Central memory CD8-positive, alpha-beta T cell (primary cell): ENCODE measurements around the gene SYNCRIP.

Source experiments
- ATAC-seq: fragments of 150-1000 bp; cut with Tn5 transposase; replicated peaks from 2 replicates; pipeline ENCODE4 v1.10.0; 2022; ENCODE audit warnings: mild to moderate bottlenecking, moderate FRiP score, moderate number of reproducible peaks; ENCODE audit not compliant: poor library complexity, severe bottlenecking; ENCODE audit errors: extremely low read depth
- DNase-seq, 2 donors: peaks; one replicate each; pipeline ENCODE4 v3.0.0; 2021; ENCODE audit warnings: low spot score in 2 of 2
- H3K27ac Mint-ChIP-seq: one replicate; pipeline ENCODE4 v1.8.0; 2022; ENCODE audit warnings: low read depth, mild to moderate bottlenecking, moderate library complexity, mixed read lengths
- H3K27me3 Mint-ChIP-seq: one replicate; pipeline ENCODE4 v1.8.0; 2022; ENCODE audit warnings: mixed read lengths
- H3K36me3 Mint-ChIP-seq: one replicate; pipeline ENCODE4 v1.8.0; 2022; ENCODE audit warnings: mild to moderate bottlenecking, moderate library complexity, mixed read lengths; ENCODE audit not compliant: insufficient read depth
- H3K4me1 Mint-ChIP-seq: one replicate; pipeline ENCODE4 v1.8.0; 2022; ENCODE audit warnings: mixed read lengths
- H3K4me3 Mint-ChIP-seq: one replicate; pipeline ENCODE4 v1.8.0; 2022; ENCODE audit warnings: mild to moderate bottlenecking, moderate library complexity, mixed read lengths
- H3K9me3 Mint-ChIP-seq: one replicate; pipeline ENCODE4 v1.8.0; 2022; ENCODE audit warnings: mixed read lengths

The SYNCRIP gene

DNA sequence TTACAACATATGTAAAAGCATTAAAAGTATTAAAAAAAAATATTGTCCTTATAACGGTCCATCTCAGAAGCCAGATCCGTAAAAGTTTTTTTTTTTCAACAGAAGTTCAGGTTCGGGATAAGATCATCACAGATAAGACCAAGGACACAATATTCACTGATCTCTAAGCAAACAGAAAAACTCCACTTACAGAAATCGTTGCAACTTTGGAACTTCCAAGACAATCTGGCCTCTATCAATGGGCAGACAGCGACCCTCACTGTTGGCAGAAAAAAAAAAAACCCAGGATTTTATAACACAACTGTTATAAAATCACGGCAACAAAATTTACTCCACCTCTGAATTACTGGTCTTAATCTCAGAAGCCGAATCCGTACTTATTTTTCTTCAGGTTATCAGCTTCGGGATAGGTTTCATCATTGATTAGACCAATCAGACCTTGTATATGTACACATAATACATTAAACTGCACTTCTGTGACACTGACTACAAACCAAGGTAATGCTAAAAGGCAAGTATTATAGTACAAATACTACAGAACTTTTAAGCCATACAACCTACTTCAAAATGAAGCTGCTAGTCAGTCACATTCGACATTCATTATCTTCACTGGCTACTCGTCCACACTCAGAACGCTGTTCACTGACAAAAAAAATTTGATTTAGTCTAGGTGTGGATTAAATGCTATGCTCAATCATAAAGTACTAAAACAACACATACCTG, 34.7 kb upstream of the SYNCRIP start:
- no peaks in the 10 kb centered on the region for H3K9me3 Mint-ChIP-seq
- H3K4me1 Mint-ChIP-seq, result peaks cover 58% of the 10 kb centered on the region
- ATAC-seq, result no peak
- no peak for DNase-seq
- peaks cover 35% of the 10 kb centered on the region for H3K36me3 Mint-ChIP-seq
- H3K4me3 Mint-ChIP-seq, result peak overlapping the region; percentile 99
- no peaks in the 10 kb centered on the region for H3K27me3 Mint-ChIP-seq
- H3K27ac Mint-ChIP-seq, result peak overlapping the region; percentile 99

DNA sequence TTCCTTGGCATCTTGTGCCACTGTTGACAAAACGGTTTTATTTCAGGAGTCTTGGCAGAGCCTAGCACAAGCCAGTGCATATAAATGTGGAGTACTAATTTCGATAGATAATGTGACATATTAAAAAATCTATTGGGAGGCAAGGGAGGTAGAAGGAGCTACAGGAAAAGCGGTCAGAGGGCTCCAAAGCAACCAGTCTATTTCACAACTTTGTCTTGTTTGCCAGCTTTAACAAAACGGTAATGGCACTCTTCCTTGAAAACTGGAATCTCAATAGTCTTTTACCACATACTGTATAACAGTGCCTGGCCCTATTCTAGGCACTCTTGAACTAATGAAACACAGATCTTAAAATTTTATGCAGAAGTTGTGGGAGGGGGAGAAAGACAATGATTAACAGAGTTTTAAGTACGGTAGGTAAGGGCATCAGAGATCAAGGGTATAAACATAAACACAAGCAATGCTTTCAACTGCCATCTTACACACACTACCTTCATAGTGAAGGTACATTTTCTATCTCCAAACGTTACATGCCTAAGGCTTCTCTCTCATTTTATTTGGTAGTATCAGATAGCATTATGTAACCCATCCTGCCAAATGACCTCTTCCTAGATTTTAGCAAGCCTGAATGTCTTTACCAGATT, 33.5 kb upstream of the SYNCRIP start:
- Mint-ChIP-seq H3K4me1 (peaks cover 58% of the 10 kb centered on the region), H3K36me3 (peaks cover 35% of the 10 kb centered on the region), H3K27ac (peak overlapping the region; percentile 99), H3K27me3 (no peaks in the 10 kb centered on the region), H3K9me3 (no peaks in the 10 kb centered on the region), H3K4me3 (peak overlapping the region; percentile 99)
- no peak for ATAC-seq
- DNase-seq, result no peak

DNA sequence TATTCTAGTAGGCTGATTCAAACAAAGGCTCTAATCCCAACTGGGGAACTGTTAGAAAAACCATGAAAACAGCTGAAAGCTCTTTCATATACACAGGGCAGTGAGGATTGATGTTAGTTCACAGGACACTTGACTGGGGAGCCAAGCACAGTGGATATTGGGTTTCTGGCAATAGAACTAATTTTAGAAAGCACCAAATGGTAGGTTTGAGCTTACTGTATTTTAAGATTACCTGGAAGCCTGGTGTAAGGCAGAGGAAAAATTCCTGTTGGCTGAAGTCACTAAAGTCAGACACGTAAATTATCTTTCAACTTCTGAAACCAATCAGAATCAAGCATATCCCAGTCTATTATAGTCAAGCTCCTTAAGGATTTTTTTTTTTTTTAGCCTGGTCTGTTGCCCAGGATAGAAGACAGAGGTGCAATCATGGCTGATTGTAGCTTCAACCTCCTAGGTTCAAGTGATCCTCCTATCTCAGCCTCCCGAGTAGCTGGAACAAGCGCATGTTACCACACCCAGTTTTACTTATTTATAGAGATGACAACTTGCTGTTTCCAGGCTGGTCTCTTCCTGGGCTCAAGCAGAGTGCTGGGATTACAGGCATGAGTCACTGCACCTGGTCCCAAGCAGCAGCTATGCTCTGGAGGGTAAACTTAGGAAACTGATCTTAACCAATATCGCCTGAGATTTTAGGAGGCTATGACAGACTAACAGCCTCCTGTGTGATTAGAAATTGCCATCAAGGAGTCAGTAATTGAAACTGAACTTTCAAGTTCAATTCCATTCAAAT, 32.5 kb upstream of the SYNCRIP start:
- Mint-ChIP-seq H3K27ac (peak overlapping the region; percentile 99), H3K27me3 (no peaks in the 10 kb centered on the region), H3K4me1 (peaks cover 66% of the 10 kb centered on the region), H3K4me3 (peak overlapping the region; percentile 99), H3K9me3 (no peaks in the 10 kb centered on the region), H3K36me3 (peaks cover 35% of the 10 kb centered on the region)
- no peak for ATAC-seq
- no peak for DNase-seq

DNA sequence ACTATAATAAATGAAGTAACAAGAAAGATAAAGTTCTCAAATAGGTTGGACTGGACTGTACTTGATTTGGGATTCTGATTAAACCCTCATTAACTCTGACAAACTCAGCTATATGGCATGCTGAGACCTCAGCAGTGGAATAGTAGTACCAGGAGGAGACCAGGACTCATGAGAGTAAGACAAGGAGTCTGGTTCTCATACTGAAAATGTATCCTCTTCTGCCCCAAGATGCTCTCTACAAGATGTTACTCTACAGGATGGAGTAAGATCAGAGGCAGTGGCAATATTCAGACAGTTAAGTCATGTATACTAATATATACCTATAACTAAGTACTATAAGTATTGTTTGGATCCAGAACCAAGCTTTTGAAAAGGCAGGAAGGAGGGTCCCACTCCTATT, 31.9 kb upstream of the SYNCRIP start:
- Mint-ChIP-seq H3K9me3 (no peaks in the 10 kb centered on the region), H3K4me3 (peak overlapping the region; percentile 99)

DNA sequence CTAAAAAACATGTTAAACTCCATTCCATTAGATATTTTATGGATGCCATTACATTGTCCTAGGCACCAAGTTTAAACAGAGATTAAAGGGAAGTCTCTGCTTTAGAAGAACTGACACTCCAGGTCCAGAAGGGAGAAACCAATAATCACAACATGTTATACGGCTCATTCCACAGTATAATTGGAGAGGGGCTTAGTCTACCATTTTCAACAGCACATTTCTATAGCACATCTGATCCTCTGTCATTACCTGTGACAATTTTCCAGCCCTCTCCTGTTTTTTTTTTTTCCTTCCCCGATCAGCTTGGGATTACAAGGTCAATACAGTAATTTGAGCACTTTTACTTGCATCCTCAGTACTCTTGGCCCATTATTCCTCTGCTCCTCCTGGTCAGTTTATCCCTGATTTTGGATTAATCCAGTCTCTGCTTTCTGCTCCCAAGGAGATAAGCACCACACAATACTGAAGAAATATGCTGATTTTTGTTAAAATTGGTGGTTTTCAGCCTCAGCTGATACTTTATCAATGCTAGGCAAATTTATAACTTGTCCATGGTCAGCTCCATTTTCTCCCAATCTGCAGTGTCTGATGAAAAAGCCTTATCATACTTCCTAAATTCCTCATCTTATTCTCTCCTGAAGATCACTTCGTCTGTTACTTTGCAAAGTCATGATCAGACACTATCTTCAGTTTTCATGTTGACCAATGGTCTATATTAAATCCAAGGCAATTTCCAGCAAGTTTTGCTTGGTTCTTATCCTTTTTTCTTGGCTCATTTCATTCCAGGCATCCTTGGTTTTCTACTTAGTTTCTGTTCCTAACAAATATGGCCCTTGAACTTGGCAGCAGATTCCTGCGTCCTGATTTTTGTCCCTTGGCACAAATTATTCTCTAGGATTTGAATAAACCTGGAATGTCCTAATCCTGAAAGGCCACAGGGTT, 30.8 kb upstream of the SYNCRIP start:
- Mint-ChIP-seq H3K27me3 (no peaks in the 10 kb centered on the region), H3K4me1 (peaks cover 80% of the 10 kb centered on the region), H3K4me3 (peak overlapping the region; percentile 1), H3K27ac (peak overlapping the region; percentile 71), H3K9me3 (no peaks in the 10 kb centered on the region), H3K36me3 (peaks cover 32% of the 10 kb centered on the region)
- ATAC-seq (no peak), DNase-seq (no peak)

More for the DNA sequence above, 31.9 kb upstream of the SYNCRIP start:
- ATAC-seq (no peak), DNase-seq (no peak)
- H3K27me3 Mint-ChIP-seq, result no peaks in the 10 kb centered on the region
- peaks cover 35% of the 10 kb centered on the region for H3K36me3 Mint-ChIP-seq
- peaks cover 72% of the 10 kb centered on the region for H3K4me1 Mint-ChIP-seq
- H3K27ac Mint-ChIP-seq, result no peak overlapping the region

DNA sequence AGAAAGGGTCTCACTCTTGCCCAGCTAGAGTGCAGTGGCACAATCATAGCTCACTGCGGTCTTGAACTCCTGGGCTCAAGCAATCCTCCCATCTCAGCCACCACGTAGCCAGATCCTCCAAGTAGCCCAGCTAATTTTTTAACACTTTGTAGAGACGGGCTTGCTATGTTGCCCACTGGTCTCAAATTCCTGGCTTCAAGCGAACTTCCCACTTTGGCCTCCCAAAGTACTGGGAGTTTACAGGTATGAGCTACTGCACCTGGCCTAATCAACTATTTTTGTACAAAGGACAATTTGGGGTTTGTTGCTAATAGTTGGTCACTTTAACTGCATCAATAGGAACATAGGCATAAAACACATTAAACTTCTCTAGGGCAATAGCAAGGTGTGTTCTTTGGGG, 29.9 kb upstream of the SYNCRIP start:
- no peaks in the 10 kb centered on the region for H3K9me3 Mint-ChIP-seq

DNA sequence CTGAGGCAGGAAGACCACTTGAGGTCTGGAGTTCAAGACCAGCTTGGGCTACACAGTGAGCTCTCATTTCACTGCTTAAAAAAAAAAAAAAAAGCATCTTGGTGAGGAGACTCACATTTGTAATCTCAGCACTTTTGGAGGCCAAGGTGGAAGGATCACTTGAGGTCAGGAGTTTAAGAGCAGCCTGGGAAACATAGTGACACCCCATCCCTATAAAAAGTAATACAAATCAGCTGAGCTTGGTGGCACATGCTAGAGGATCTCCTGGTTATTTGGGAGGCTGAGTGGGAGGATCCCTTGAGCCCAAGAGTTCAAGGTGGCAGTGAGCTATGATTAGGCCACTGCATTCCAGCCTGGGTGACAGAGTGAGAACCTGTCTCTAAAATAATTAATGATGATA, 29.4 kb upstream of the SYNCRIP start:
- no peak for ATAC-seq
- H3K4me3 Mint-ChIP-seq, result no peak overlapping the region
- H3K36me3 Mint-ChIP-seq, result peaks cover 22% of the 10 kb centered on the region
- no peaks in the 10 kb centered on the region for H3K9me3 Mint-ChIP-seq
- H3K27me3 Mint-ChIP-seq, result no peaks in the 10 kb centered on the region
- H3K27ac Mint-ChIP-seq, result no peak overlapping the region
- DNase-seq, result no peak
- H3K4me1 Mint-ChIP-seq, result peaks cover 75% of the 10 kb centered on the region

More for the DNA sequence above, 29.9 kb upstream of the SYNCRIP start:
- Mint-ChIP-seq H3K4me1 (peaks cover 78% of the 10 kb centered on the region), H3K36me3 (peaks cover 23% of the 10 kb centered on the region), H3K4me3 (no peak overlapping the region), H3K27me3 (no peaks in the 10 kb centered on the region), H3K27ac (no peak overlapping the region)
- no peak for ATAC-seq
- DNase-seq, result no peak

DNA sequence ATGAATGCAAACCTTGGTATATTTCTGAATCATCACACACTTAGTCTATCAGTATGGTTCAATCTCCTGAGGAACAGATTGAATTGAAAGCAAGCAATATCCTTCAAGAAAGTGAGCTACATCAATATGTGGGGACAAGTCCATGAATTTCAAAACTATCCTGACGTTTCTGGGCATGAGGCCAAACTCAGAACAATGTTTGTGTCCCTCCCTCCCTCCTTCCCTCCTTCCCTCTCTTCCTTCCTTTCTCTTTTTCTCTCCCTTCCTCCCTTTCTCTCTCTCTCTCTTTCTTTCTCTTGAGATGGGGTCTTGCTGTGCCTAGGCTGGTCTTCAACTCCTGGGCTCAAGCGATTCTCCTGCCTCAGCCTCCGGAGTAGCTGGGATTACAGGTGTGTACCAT, 27.9 kb upstream of the SYNCRIP start:
- peak overlapping the region; percentile 96 for H3K27ac Mint-ChIP-seq
- no peak for ATAC-seq
- H3K27me3 Mint-ChIP-seq, result no peaks in the 10 kb centered on the region
- peaks cover 61% of the 10 kb centered on the region for H3K4me1 Mint-ChIP-seq
- no peak overlapping the region for H3K4me3 Mint-ChIP-seq
- H3K9me3 Mint-ChIP-seq, result no peaks in the 10 kb centered on the region
- no peak for DNase-seq
- H3K36me3 Mint-ChIP-seq, result peaks cover 16% of the 10 kb centered on the region

DNA sequence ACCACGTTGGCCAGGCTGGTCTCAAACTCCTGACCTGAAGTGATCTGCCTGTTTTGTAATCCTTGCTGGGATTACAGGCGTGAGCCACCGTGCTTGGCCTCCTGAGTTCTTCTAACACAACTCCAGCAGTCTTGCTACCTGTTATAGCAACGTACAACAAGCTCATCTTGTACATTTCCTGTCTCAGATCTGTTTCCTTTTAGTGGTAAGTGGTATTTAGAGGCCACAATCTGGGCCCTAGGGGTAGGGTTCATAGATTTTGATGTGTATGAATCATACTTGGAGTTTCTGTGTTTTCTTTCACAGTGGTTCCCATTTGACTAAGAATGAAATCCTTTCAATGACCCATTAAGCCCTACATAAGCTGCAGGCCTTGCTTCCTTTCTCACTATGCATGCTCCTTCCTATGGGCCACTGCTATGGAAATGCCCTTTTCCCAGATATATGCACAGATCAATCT, 27.1 kb upstream of the SYNCRIP start:
- ATAC-seq (peak; percentile 98), DNase-seq (peak in 1 of 2 donors; percentile 44)
- Mint-ChIP-seq H3K4me1 (peaks cover 53% of the 10 kb centered on the region), H3K27ac (peak overlapping the region; percentile 96), H3K9me3 (no peaks in the 10 kb centered on the region), H3K27me3 (no peaks in the 10 kb centered on the region), H3K4me3 (peak overlapping the region; percentile 67), H3K36me3 (peaks cover 14% of the 10 kb centered on the region)

DNA sequence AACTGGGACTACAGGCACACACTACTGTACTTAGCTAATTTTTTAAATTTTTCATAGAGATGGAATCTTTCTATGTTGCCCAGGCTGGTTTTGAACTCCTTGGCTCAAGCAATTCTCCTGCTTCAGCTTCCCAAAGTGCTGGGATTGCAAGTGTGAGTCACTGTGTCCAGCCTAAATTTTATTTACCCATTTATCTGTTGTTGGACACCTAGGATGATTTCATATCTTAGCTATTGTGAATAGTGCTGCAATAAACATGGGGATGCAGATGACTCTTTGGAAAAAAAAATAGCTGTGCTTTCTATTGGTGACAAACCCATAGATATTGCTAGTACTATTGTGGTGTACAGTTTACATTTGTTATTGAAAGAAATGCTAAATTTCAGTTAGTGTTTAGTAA, 19.6 kb upstream of the SYNCRIP start:
- Mint-ChIP-seq H3K36me3 (no peaks in the 10 kb centered on the region), H3K4me3 (no peak overlapping the region), H3K4me1 (no peaks in the 10 kb centered on the region), H3K27ac (no peak overlapping the region), H3K27me3 (no peaks in the 10 kb centered on the region), H3K9me3 (peaks cover 9% of the 10 kb centered on the region)
- ATAC-seq, result no peak
- DNase-seq, result no peak

DNA sequence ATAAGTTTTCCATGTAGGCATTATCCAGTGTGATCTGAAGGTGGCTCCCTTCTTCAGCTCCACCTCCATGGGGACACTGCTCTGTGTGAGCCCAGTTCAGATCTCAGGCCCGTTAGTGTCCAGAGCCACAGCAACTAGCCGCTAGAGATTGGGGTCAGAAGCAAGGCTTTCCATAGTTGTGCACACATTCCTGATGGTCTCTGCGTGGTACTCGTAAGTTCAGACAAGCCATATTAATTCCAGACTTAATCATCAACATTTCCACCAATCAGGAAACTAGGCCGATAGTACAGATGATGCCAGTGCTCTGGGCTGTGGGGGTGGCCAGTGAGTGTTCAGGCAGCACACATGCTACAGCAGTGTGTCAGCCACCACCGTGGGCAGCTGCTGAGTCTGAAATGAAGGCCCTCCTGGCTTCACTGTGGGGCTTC, 17.5 kb upstream of the SYNCRIP start:
- H3K9me3 Mint-ChIP-seq, result peaks cover 12% of the 10 kb centered on the region
- H3K4me1 Mint-ChIP-seq, result no peaks in the 10 kb centered on the region
- DNase-seq (no peak), ATAC-seq (no peak)
- H3K27me3 Mint-ChIP-seq, result no peaks in the 10 kb centered on the region
- no peak overlapping the region for H3K4me3 Mint-ChIP-seq
- H3K36me3 Mint-ChIP-seq, result no peaks in the 10 kb centered on the region
- no peak overlapping the region for H3K27ac Mint-ChIP-seq

DNA sequence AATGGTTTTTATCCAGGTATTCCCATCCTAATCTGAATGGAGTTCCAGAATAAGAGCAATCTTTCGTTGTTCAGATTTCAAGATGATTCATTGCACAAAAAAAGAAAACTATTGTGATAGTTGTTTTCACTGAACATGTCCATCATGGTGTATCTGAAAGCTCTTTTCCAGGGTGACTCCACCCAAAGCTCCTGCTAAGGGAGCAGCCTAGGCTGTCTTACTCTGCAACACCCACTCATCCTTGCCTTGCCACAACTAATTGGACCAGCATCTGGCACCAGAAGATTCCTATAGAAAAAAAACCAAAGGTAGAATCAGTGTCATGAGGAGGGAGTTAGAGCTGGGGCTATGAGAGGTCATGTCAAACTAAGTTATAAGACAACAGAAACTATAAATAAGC, 7.9 kb upstream of the SYNCRIP start:
- H3K9me3 Mint-ChIP-seq, result no peaks in the 10 kb centered on the region
- H3K4me1 Mint-ChIP-seq, result peaks cover under 1% of the 10 kb centered on the region
- H3K27me3 Mint-ChIP-seq, result no peaks in the 10 kb centered on the region
- H3K27ac Mint-ChIP-seq, result no peak overlapping the region
- ATAC-seq (no peak), DNase-seq (no peak)
- H3K36me3 Mint-ChIP-seq, result no peaks in the 10 kb centered on the region
- H3K4me3 Mint-ChIP-seq, result no peak overlapping the region
